Activated naive CD8-positive, alpha-beta T cell treated with anti-CD3 and anti-CD28 coated beads, Interleukin-2, amount 50 U/mL, for 16 hours (primary cell): ENCODE results near the gene IGSF10.
"Not testable (repeated sequence)": the region's sequence is repeated elsewhere in the genome, so short reads cannot be mapped to it uniquely, and the experiment has no call there.

ENCODE experiments used
- DNase-seq: peaks from one replicate; pipeline ENCODE4 v3.0.0-alpha.2; 2020; ENCODE audit warnings: low read depth, low spot score

The IGSF10 gene, protein sequence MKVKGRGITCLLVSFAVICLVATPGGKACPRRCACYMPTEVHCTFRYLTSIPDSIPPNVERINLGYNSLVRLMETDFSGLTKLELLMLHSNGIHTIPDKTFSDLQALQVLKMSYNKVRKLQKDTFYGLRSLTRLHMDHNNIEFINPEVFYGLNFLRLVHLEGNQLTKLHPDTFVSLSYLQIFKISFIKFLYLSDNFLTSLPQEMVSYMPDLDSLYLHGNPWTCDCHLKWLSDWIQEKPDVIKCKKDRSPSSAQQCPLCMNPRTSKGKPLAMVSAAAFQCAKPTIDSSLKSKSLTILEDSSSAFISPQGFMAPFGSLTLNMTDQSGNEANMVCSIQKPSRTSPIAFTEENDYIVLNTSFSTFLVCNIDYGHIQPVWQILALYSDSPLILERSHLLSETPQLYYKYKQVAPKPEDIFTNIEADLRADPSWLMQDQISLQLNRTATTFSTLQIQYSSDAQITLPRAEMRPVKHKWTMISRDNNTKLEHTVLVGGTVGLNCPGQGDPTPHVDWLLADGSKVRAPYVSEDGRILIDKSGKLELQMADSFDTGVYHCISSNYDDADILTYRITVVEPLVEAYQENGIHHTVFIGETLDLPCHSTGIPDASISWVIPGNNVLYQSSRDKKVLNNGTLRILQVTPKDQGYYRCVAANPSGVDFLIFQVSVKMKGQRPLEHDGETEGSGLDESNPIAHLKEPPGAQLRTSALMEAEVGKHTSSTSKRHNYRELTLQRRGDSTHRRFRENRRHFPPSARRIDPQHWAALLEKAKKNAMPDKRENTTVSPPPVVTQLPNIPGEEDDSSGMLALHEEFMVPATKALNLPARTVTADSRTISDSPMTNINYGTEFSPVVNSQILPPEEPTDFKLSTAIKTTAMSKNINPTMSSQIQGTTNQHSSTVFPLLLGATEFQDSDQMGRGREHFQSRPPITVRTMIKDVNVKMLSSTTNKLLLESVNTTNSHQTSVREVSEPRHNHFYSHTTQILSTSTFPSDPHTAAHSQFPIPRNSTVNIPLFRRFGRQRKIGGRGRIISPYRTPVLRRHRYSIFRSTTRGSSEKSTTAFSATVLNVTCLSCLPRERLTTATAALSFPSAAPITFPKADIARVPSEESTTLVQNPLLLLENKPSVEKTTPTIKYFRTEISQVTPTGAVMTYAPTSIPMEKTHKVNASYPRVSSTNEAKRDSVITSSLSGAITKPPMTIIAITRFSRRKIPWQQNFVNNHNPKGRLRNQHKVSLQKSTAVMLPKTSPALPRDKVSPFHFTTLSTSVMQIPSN (N-terminal part only)

DNA sequence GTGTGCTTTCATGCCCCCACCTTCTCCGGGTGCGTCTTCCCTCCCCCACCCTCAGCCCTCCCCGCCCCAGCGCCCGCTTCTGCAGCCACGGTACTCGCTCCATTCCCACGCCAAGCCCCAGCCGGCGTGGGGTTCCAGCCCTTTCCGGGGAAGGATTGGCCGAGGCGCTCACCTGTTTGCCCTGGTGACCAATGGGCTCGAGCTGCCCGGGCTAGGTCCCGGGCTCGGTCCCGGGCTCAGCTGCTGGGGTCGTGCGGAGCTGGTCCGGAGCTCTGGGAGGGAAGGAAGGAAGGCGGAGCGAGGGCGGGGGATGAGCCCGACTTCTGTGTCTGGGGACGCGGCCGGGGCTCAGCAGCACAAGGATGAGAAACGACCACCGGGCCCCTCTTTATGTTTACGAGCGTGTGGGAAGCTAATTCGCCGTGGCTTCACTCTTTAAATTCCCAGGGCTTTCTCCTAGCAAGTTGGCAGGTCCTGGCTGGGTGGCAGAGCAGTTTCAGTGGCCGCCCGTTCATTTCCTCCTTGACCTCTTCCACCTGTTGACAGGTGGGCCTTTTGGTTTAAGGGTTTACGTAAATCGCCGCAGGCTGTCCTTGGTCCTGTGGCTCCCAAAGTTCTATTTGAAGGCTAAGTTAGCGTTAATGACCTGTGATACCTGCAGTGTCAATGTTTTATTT lies at the start of gene IGSF10:
Gene IGSF10, minus strand, starts transcription at position 288 of the 677 bp plus-strand sequence. CDS start 2,352 bp downstream, outside the sequence.
- no peak for DNase-seq

DNA sequence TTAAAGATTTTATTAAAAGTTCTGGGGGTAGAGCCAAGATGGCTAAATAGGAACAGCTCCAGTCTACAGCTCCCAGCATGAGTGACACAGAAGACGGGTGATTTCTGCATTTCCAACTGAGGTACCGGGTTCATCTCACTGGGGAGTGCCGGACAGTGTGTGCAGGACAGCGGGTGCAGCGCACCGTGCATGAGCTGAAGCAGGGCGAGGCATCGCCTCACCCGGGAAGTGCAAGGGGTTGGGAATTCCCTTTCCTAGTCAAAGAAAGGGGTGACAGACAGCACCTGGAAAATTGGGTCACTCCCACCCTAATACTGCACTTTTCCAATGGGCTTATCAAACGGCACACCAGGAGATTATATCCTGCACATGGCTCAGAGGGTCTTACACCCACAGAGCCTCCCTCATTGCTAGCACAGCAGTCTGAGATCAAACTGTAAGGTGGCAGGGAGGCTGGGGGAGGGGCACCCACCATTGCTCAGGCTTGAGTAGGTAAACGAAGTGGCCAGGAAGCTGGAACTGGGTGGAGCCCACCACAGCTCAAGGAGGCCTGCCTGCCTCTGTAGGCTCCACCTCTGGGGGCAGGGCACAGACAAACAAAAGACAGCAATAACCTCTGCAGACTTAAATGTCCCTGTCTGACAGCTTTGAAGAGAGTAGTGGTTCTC lies 48.7 kb upstream of the IGSF10 start:
- not testable (repeated sequence) for DNase-seq

DNA sequence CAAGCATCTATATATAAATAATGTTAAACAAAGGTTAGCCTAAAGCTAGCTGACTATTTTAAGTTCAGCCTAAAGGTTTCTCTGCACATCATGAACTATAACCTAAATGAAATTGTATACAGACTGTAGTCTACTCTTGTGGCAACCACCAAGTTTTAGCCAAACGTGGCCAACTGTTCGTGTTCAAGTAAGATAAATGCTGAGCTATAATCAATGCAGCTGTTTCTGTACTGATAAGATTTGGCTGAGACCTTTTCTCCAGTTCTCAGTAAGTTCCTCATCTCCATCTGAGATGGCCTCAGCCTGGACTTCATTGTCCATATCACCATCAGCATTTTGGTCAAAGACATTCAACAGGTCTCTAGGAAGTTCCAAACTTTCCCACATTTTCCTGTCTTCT lies 43.7 kb upstream of the IGSF10 start:
- DNase-seq: no peak

DNA sequence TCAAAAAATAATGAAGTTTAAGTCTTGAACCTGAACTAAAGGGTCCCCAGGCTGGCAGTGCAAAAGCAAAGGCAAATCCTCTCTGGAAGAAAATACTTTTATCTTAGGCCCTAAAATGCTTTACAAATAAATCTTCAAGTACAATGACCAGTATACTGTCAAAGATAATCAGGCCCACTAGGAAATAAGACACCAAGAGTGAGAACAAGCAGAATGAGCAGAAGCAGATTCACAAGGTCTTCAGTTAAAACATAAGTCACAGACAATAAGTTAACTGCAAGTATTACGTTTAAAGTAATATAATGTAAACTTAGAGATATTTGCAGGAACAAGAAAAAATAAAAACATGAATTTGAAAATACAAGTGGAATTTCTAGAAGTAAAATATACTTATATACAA lies 42.2 kb upstream of the IGSF10 start:
- DNase-seq: no peak

DNA sequence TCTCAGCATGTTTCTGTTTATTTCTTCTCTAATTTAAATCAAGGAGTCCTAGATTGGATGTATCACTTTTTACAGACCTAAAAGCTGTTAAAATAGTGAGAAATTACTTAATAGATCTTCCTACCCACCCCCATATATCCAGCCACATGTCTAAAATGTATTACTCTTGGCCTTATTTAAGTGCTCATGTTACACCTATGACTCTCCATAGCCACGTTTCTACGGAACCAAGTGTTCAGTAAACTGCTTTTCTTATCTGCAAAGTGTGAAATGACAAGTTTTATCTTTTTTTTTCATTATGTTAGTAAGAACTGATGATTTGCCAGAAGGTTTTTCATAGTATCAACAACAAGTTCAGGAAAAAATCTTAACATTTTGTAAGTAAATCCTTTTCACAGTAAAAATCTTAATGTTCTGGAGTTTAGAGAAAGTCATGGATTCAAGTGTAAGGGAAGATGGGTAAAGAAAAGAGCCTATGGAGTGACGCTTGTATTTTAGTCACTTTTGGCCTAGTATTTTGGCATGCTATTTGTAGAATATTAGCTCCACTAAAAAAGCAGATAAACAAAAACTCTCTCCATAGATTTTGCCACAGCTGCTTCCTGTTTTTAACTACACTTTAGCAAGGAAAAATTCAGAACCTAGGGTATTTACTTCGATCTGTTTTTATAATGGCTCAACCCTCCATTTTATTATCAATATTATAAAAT lies 41.2 kb upstream of the IGSF10 start:
- DNase-seq: no peak

DNA sequence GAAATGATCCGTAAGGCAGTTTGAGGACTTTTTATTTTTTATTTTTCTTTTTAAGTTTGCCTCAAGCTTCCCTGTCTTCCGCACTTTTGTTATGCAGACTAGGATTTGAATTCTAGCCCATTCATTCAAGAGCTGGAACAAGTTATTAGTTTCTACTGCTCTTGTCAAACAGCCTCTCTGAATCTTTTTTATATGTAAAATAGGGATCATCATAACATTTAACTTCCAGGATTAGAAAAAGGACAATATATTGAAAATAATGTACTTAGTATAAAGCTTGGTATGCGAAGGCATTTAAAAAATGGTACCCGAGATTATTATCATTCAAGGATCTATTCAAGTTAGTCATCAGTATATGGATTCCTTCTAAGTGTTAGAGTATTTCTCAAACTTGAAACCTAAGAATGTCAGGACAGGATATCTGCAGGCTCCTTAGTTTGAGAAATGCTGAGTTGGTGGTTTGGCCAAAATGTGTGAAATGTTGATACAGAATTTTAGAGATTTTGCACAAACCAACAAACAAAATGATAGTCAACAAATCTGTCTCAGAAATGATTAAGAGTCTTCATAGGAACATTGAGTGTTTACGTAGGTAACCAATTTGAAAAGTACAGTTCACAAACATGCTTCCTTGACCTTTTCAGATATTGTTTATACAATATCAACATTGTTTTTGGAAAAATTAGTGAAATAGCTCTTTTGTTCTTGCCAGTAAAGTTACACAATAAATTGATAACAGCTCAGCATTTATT lies 40.5 kb upstream of the IGSF10 start:
- DNase-seq: no peak

DNA sequence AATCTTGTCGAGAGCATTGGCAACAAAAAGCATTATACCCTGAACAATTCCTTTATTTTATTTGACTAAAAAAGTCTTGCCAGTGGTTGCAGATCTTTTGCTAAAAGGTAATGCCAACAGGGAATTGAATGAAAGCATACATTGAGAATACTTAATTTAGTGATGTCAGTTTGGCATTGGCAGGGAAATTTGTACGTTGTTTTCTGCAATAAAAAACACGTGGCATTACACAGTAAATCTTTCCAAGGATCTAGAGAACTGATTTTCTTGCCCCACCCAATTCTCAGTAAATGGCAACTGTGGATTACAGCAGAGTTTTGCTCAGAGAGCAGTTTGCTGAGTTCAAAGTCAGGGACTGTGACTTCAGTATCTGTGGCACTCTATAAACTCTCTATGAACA lies 38.3 kb upstream of the IGSF10 start:
- DNase-seq: no peak

DNA sequence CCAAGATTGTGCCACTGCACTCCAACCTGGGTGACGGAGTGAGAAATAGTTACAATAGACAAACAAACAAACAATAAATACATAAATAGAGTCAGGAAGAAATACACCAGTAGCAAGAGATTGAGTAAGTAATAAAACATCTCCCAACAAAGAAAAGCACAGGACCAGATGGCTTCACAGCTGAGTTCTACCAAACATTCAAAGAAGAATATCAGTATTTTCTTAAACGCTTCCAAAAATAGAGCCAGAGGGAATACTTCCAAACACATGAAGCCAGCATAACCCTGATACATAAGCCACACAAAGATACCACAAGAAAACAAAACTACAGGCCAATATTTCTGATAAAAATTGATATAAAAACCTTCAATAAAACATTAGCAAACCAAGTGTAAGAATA lies 30.7 kb upstream of the IGSF10 start:
- no peak for DNase-seq

DNA sequence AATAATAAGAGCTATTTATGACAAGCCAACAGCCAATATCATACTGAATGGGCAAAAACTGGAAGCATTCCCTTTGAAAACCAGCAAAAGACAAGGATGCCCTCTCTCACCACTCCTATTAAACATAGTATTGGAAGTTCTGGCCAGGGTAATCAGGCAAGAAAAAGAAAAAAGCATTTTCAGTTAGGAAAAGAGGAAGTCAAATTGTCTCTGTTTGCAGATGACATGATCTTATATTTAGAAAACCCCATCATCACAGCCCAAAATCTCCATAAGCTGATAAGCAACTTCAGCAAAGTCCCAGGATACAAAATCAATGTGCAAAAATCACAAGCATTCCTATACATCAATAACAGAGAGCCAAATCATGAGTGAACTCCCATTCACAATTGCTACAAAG lies 27.0 kb upstream of the IGSF10 start:
- not testable (repeated sequence) for DNase-seq

DNA sequence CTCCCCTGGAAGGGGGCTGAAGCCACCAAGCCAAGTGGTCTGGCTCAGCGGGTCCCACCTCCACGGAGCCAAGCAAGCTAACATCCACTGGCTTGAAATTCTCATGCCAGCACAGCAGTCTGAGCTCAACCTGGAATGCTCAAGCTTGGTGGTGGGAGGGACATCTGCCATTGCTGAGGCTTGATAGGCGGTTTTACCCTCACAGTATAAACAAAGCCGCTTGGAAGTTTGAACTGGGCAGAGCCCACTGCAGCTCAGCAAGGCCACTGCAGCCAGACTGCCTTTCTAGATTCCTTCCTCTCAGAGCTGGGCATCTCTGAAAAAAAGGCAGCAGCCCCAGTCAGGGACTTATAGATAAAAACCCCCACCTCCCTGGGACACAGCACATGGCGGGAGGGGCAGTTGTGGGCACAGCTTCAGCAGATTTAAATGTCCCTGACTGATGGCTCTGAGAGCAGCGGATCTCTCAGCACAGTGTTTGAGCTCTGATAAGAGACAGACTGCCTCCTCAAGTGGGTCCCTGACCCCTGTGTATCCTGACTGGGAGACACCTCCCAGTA lies 23.2 kb upstream of the IGSF10 start:
- DNase-seq: no peak

DNA sequence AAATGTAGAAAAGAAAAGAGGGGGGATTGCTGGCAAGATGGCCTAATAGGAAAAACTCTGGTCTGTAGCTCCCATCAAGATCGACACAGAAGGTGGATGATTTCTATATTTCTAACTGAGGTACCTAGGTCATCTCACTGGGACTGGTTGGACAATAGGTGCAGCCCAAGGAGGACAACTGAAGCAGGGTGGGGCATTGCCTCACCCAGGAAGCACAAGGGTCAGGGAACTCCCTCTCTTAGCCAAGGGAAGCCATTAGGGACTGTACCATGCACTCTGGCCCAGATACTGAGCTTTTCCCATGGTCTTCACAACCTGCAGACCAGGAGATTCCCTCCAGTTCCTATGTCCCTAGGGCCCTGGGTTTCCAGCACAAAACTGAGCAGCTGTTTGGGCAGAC lies 22.6 kb upstream of the IGSF10 start:
- DNase-seq: no peak

DNA sequence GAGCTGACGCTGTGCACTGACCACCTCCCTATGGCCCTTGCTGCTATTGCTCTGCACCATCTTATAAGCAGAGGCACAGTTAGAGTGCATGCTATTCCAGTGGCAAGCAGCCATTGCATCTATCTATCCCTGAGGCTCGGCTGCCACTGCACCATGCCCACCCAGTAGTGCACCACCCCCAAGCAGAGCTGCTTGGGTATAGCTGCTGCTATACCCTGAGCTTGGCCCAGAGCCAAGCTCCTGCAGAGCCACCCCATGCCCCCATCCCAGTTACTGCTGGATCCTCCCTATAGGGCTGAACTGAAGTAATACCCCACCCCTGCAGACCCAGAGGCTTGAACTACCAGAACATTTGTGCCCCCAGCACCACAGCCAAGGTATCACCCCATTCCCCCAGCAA lies 19.6 kb upstream of the IGSF10 start:
- no peak for DNase-seq

DNA sequence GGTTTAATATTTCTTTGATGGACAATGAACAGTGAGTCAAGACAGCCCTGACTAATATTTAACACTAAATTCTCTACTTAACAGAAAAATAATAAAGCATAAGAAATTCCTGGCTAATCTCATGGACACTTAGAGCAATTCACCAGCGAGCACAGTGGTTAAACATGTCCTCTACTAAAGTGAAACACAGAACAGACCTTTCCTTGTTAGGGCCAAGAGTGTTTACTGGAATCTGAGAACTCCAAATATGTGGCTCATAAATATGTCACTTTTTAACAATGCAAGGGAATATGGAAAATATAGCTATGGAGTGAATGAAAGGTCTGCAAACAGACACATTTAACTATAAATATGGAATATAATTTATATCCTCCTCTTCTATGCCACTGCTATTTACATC lies 18.6 kb upstream of the IGSF10 start:
- no peak for DNase-seq

DNA sequence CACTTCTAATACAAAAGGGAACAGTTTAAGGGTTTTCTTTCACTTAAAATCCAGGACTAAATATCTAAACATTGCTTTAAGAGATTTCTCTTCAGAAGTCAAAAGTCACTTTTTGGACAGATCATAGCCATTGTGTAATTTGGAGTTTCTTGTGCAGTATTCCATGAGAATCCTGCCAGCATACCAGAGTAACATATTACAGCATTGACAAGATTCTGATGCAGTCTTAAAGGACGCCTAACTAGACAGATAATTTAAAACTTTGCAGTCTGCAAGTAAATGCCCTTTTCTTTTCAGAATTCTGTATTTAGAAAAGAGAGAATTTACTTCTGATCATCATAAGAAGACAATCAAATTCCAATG lies 17.5 kb upstream of the IGSF10 start:
- no peak for DNase-seq

DNA sequence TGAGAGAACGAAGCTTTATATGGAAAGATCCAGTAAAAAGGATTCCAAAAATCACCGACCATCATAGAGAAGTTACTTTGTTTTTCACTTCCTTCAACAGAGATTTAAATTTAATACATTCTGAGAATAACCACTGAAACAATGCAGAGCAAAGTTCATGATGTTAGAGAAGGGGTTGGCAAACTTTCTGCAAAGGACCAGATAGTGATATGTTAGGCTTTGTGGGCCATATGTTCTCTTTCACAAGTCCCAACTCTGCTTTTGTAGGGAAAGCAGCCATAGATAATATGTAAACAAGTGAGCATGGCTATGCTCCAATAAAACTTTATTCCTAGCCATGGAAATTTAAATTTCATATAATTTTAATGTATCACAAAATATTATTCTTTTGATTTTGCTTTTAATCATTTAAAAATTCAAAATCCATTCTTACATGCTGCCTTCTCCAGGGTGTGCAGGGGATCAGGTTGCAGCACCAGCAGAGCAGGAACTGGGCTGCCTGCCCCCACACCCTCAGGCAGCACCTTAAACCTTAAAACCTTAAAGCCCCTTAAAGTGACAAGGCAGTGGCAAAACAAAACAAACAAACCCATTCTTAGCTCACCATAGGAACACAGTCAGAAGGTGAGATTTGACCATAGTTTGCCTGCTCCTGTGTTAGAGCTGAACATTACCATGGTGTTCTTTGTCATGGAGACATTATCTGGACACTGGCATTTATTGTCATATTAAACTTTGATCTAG lies 16.9 kb upstream of the IGSF10 start:
- DNase-seq: no peak

DNA sequence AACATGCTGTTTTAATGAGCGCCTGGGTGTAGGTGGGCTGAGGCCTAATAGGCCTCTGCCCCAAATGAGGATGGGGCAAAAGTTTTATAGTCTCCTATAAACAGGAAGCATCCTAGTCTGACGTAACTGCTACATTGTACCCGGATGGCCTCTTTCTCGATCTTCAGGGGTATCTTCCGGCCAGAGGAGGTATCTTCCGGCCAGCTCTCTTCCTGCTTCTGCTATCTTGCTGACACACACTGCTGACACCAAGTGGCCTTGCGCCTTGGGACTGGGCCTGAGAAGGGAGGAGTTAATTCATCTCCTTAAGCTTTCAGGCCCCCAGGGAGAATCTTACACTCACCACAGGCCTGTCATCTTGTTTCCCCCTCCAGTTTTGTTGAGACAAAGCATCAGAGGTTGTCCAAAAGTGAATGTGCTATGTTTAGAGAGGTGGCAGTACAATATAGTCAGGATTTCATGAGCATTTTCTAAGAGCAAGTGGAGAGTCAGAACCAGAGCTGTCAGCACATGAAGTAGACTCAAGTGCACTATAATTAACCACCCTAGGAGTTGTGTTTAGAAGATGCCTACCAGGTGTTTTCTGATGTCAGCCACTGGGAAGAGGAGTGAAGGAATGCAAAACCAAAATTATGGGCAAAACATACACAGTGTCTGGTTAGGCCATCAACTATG lies 15.6 kb upstream of the IGSF10 start:
- DNase-seq: no peak

DNA sequence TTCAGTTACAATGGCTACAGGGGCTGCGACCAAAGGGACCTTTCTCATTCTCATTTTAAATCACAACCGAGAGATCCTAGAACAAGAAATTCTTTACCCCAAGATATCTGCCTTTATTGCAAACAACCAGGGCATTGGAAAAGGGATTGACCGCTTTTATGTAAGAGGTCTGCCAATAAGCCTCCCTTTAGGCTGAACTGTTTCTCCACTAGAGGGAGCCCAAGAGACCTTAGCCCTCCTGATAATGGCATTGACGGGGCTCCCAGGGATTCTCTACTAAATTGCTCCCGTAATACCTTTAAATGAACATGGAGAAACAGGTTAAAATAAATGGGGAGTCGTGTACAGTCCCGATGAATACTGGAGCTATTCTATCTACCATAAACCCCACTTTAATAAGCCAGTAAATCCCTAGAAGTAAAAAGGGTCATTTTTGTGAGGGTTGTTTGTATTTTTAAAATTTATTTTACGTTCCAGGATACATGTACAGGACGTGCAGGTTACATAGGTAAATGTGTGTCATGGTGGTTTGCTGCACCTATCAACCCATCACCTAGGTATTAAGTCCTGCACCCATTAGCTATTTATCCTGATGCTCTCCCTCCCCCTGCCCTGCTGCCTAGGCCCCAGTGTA lies 7.5 kb upstream of the IGSF10 start:
- no peak for DNase-seq
